ENCODE results near the gene QRICH1. TPM values are rescaled to one million over a fixed set of nuclear protein-coding genes. Genes with fewer than 3 reads are reported as not detected.

QRICH1 gene
- total RNA-seq, result 10 to 100 TPM; 41.4 to 95.3 (median 71.4) TPM

GRCh38 chr3:49093853-49094767, at the start of gene QRICH1:
Gene QRICH1 (minus strand): TSS chr3:49094071. CDS start chr3:49077017, 17,054 bp downstream.
- 0 to 10% (median 0%) methylated on average over 2 to 8 of the region's 65 CpGs; no CpG with 5 or more reads in 4 of the 10 experiments for WGBS, 10 experiments
- in situ Hi-C loops (cut with MboI; ENCODE audit: low pct_unique_long_range_greater_than_20kb in 2 of 9, low sequenced_read_pairs in 9 of 9, unreplicated experiment in 9 of 9), result no loop called here
- H3K27ac ChIP-seq, result peak within 1 kb of the TSS; percentile 94 to 98
- peak; percentile 77 to 88 (median 84) for ATAC-seq (replicated peaks in 6 of 8)
- peak within 1 kb of the TSS; percentile 60 to 86 (median 72) for H3K4me3 ChIP-seq
- peaks cover 0 to 7% of the 10 kb centered on the region in 2 donors for H3K4me1 ChIP-seq (replicated peaks in 1 of 2)

- in situ Hi-C loops (cut with MboI; ENCODE audit: low pct_unique_long_range_greater_than_20kb in 2 of 9, low sequenced_read_pairs in 9 of 9, unreplicated experiment in 9 of 9), result no loop called here
- ATAC-seq (replicated peaks in 6 of 8), result peak in 2 of 8 experiments; percentile 30 to 49
- H3K4me3 ChIP-seq, result no peak overlapping the region
- no peak overlapping the region for H3K27ac ChIP-seq
- no peaks in the 10 kb centered on the region for H3K4me1 ChIP-seq (replicated peaks in 1 of 2)
- WGBS, 10 experiments, result 17 to 80% (median 60%) methylated on average over 1 to 3 of the region's 3 CpGs; no CpG with 5 or more reads in 3 of the 10 experiments
These were observed 46.2 kb upstream of the QRICH1 start for GRCh38 chr3:49140080-49140479.

- Histone ChIP-seq H3K4me3 (no peak overlapping the region), H3K27ac (no peak overlapping the region), H3K4me1 (replicated peaks in 1 of 2) (peaks cover 0 to 11% of the 10 kb centered on the region in 2 donors)
- no peak for ATAC-seq (replicated peaks in 6 of 8)
- in situ Hi-C loops (cut with MboI; ENCODE audit: low pct_unique_long_range_greater_than_20kb in 2 of 9, low sequenced_read_pairs in 9 of 9, unreplicated experiment in 9 of 9), result no loop called here
- WGBS, 10 experiments, result 50 to 62% (median 61%) methylated on average over 2 to 4 of the region's 4 CpGs; no CpG with 5 or more reads in 7 of the 10 experiments
These were observed 41.6 kb upstream of the QRICH1 start for GRCh38 chr3:49135499-49135898.

GRCh38 chr3:49134471-49135265, 40.8 kb upstream of the QRICH1 start:
- Histone ChIP-seq H3K4me1 (replicated peaks in 1 of 2) (peaks cover 0 to 11% of the 10 kb centered on the region in 2 donors), H3K27ac (no peak overlapping the region), H3K4me3 (no peak overlapping the region)
- WGBS, 10 experiments, result 17 to 100% (median 50%) methylated on average over 1 of the region's 3 CpGs; no CpG with 5 or more reads in 4 of the 10 experiments
- ATAC-seq (replicated peaks in 6 of 8), result no peak
- in situ Hi-C loops (cut with MboI; ENCODE audit: low pct_unique_long_range_greater_than_20kb in 2 of 9, low sequenced_read_pairs in 9 of 9, unreplicated experiment in 9 of 9), result no loop called here

GRCh38 chr3:49133226-49133951, 39.5 kb upstream of the QRICH1 start:
- peak overlapping the region in 1 of 2 donors; percentile 68 for H3K27ac ChIP-seq
- in situ Hi-C loops (cut with MboI; ENCODE audit: low pct_unique_long_range_greater_than_20kb in 2 of 9, low sequenced_read_pairs in 9 of 9, unreplicated experiment in 9 of 9), result no loop called here
- H3K4me3 ChIP-seq, result peak overlapping the region; percentile 41 to 62 (median 52)
- 0% methylated on average over 2 to 5 of the region's 30 CpGs; no CpG with 5 or more reads in 7 of the 10 experiments for WGBS, 10 experiments
- peak; percentile 73 to 88 (median 82) for ATAC-seq (replicated peaks in 6 of 8)
- peaks cover 0 to 11% of the 10 kb centered on the region in 2 donors for H3K4me1 ChIP-seq (replicated peaks in 1 of 2)

- peak within 1 kb of the TSS; percentile 41 to 62 (median 52) for H3K4me3 ChIP-seq
- H3K4me1 ChIP-seq (replicated peaks in 1 of 2), result peaks cover 0 to 11% of the 10 kb centered on the region in 2 donors
- peak; percentile 54 to 72 (median 70) for ATAC-seq (replicated peaks in 6 of 8)
- peak within 1 kb of the TSS in 1 of 2 donors; percentile 68 for H3K27ac ChIP-seq
- in situ Hi-C loops (cut with MboI; ENCODE audit: low pct_unique_long_range_greater_than_20kb in 2 of 9, low sequenced_read_pairs in 9 of 9, unreplicated experiment in 9 of 9), result no loop called here
- WGBS, 10 experiments, result 0 to 23% (median 0%) methylated on average over 4 to 6 of the region's 28 CpGs; no CpG with 5 or more reads in 6 of the 10 experiments
These were observed 38.8 kb upstream of the QRICH1 start, which contains the start of gene LAMB2 for GRCh38 chr3:49132437-49133225. Gene LAMB2 (minus strand): TSS chr3:49133050. CDS start chr3:49132867, 183 bp downstream.

- Histone ChIP-seq H3K4me3 (peak overlapping the region; percentile 41 to 62 (median 52)), H3K4me1 (replicated peaks in 1 of 2) (peaks cover 0 to 11% of the 10 kb centered on the region in 2 donors), H3K27ac (no peak overlapping the region)
- WGBS, 10 experiments, result 60 to 90% (median 76%) methylated on average over 1 to 5 of the region's 9 CpGs; no CpG with 5 or more reads in 6 of the 10 experiments
- no peak for ATAC-seq (replicated peaks in 6 of 8)
- in situ Hi-C loops (cut with MboI; ENCODE audit: low pct_unique_long_range_greater_than_20kb in 2 of 9, low sequenced_read_pairs in 9 of 9, unreplicated experiment in 9 of 9), result no loop called here
These were observed 38.2 kb upstream of the QRICH1 start for GRCh38 chr3:49132073-49132436.

GRCh38 chr3:49131576-49131975, 37.7 kb upstream of the QRICH1 start:
- H3K4me1 ChIP-seq (replicated peaks in 1 of 2), result peaks cover 0 to 11% of the 10 kb centered on the region in 2 donors
- in situ Hi-C loops (cut with MboI; ENCODE audit: low pct_unique_long_range_greater_than_20kb in 2 of 9, low sequenced_read_pairs in 9 of 9, unreplicated experiment in 9 of 9), result no loop called here
- no peak overlapping the region for H3K4me3 ChIP-seq
- 67 to 100% (median 94%) methylated on average over 1 to 5 of the region's 6 CpGs; no CpG with 5 or more reads in 4 of the 10 experiments for WGBS, 10 experiments
- no peak for ATAC-seq (replicated peaks in 6 of 8)
- no peak overlapping the region for H3K27ac ChIP-seq

- H3K27ac ChIP-seq, result no peak overlapping the region
- 60 to 100% (median 93%) methylated on average over 1 to 7 of the region's 12 CpGs; no CpG with 5 or more reads in 3 of the 10 experiments for WGBS, 10 experiments
These were observed 37.2 kb upstream of the QRICH1 start for GRCh38 chr3:49131040-49131439.

GRCh38 chr3:49124991-49125670, 31.3 kb upstream of the QRICH1 start:
- in situ Hi-C loops (cut with MboI; ENCODE audit: low pct_unique_long_range_greater_than_20kb in 2 of 9, low sequenced_read_pairs in 9 of 9, unreplicated experiment in 9 of 9), result no loop called here

More at GRCh38 chr3:49131040-49131439, 37.2 kb upstream of the QRICH1 start:
- Histone ChIP-seq H3K4me1 (replicated peaks in 1 of 2) (peaks cover 0 to 11% of the 10 kb centered on the region in 2 donors), H3K4me3 (no peak overlapping the region)
- ATAC-seq (replicated peaks in 6 of 8), result no peak
- in situ Hi-C loops (cut with MboI; ENCODE audit: low pct_unique_long_range_greater_than_20kb in 2 of 9, low sequenced_read_pairs in 9 of 9, unreplicated experiment in 9 of 9), result no loop called here

GRCh38 chr3:49124203-49124602, 30.3 kb upstream of the QRICH1 start:
- no peak overlapping the region for H3K27ac ChIP-seq
- WGBS, 10 experiments, result 62% methylated on average over 3 of the region's 7 CpGs; no CpG with 5 or more reads in 9 of the 10 experiments
- H3K4me3 ChIP-seq, result no peak overlapping the region
- no peak for ATAC-seq (replicated peaks in 6 of 8)
- in situ Hi-C loops (cut with MboI; ENCODE audit: low pct_unique_long_range_greater_than_20kb in 2 of 9, low sequenced_read_pairs in 9 of 9, unreplicated experiment in 9 of 9), result no loop called here
- H3K4me1 ChIP-seq (replicated peaks in 1 of 2), result peaks cover 6 to 7% of the 10 kb centered on the region in 2 donors

More at GRCh38 chr3:49124991-49125670, 31.3 kb upstream of the QRICH1 start:
- no peak overlapping the region for H3K4me3 ChIP-seq
- 80 to 100% (median 92%) methylated on average over 1 to 6 of the region's 14 CpGs; no CpG with 5 or more reads in 7 of the 10 experiments for WGBS, 10 experiments
- no peaks in the 10 kb centered on the region for H3K4me1 ChIP-seq (replicated peaks in 1 of 2)
- H3K27ac ChIP-seq, result no peak overlapping the region
- no peak for ATAC-seq (replicated peaks in 6 of 8)

Data from motor neuron (in vitro differentiated cells).